Large intestine (tissue), 3 donors: Measurements from ENCODE around the gene LPIN3. TPM values are rescaled to one million over a fixed set of nuclear protein-coding genes. Genes with fewer than 3 reads are reported as not detected.
"Not testable (repeated sequence)": the region's sequence is repeated elsewhere in the genome, so short reads cannot be mapped to it uniquely, and the experiment has no call there.

Experiments
- DNase-seq, 2 donors: peaks; one replicate each; pipeline versions ENCODE4 v3.0.0 to v3.0.0-alpha.2; 2013
- H3K27ac ChIP-seq: one replicate; pipeline ENCODE4 v1.5.1; 2013; ENCODE audit warnings: low read length
- H3K27me3 ChIP-seq: 2 replicates; pipeline ENCODE4 v1.6.1; 2013; ENCODE audit warnings: low read length; ENCODE audit not compliant: control insufficient read depth, insufficient read depth
- H3K36me3 ChIP-seq: 2 replicates; pipeline ENCODE4 v1.6.1; 2013; ENCODE audit warnings: low read length; ENCODE audit not compliant: control insufficient read depth, insufficient read depth
- H3K4me1 ChIP-seq: one replicate; pipeline ENCODE4 v1.6.1; 2013; ENCODE audit warnings: low read length; ENCODE audit not compliant: control insufficient read depth, insufficient read depth
- H3K4me3 ChIP-seq: one replicate; pipeline ENCODE4 v1.5.1; 2013; ENCODE audit warnings: low read length
- H3K9me3 ChIP-seq: one replicate; pipeline ENCODE4 v1.6.1; 2013; ENCODE audit warnings: mild to moderate bottlenecking, low read depth, low read length, moderate library complexity; ENCODE audit not compliant: control insufficient read depth
- WGBS: methylation state at CpG from one replicate; pipeline ENCODE4 v1.1.5; 2013; ENCODE audit warnings: low lambda C conversion rate; ENCODE audit not compliant: insufficient coverage; 5-methylcytosine and 5-hydroxymethylcytosine counted together
- polyA plus RNA-seq: library from polyadenylated mRNA; unstranded; fragments of 120-200 nt; gene quantifications from one replicate; pipeline ENCODE4 v1.2.1, GENCODE V29; 2013

Gene LPIN3
- polyA plus RNA-seq, 1 donor: 54.5 TPM

GRCh38 chr20:41308290-41308711 is 32.3 kb upstream of the LPIN3 start:
- WGBS: no CpG with 5 or more reads among the region's 1 CpG
- H3K9me3 ChIP-seq: no peaks in the 10 kb centered on the region
- H3K27me3 ChIP-seq: no peaks in the 10 kb centered on the region
- peak; percentile 60 to 83 for DNase-seq
- H3K36me3 ChIP-seq: peaks cover 2% of the 10 kb centered on the region
- peak overlapping the region; percentile 66 for H3K27ac ChIP-seq
- peaks cover 12% of the 10 kb centered on the region for H3K4me1 ChIP-seq
- H3K4me3 ChIP-seq: no peak overlapping the region

GRCh38 chr20:41308726-41309413 is 31.8 kb upstream of the LPIN3 start:
- no peaks in the 10 kb centered on the region for H3K27me3 ChIP-seq
- H3K4me1 ChIP-seq: peaks cover 12% of the 10 kb centered on the region
- H3K9me3 ChIP-seq: no peaks in the 10 kb centered on the region
- H3K4me3 ChIP-seq: no peak overlapping the region
- DNase-seq: peak in 1 of 2 donors; percentile 55
- peaks cover 2% of the 10 kb centered on the region for H3K36me3 ChIP-seq
- H3K27ac ChIP-seq: peak overlapping the region; percentile 66
- 29% methylated on average over 2 of the region's 3 CpGs for WGBS

GRCh38 chr20:41309817-41310216 is 30.8 kb upstream of the LPIN3 start:
- Histone ChIP-seq H3K27ac (no peak overlapping the region), H3K27me3 (no peaks in the 10 kb centered on the region), H3K9me3 (no peaks in the 10 kb centered on the region), H3K4me3 (no peak overlapping the region), H3K4me1 (peaks cover 12% of the 10 kb centered on the region), H3K36me3 (peaks cover 2% of the 10 kb centered on the region)
- 78% methylated on average over 1 of the region's 2 CpGs for WGBS
- no peak for DNase-seq

GRCh38 chr20:41312009-41312408 is 28.6 kb upstream of the LPIN3 start:
- H3K27ac ChIP-seq, H3K4me3 ChIP-seq, DNase-seq, H3K27me3 ChIP-seq, H3K36me3 ChIP-seq, H3K9me3 ChIP-seq: not testable (repeated sequence)
- no CpG with 5 or more reads among the region's 6 CpGs for WGBS
- H3K4me1 ChIP-seq: peaks cover 15% of the 10 kb centered on the region

- no peak for DNase-seq
- Histone ChIP-seq H3K9me3 (no peaks in the 10 kb centered on the region), H3K4me3 (no peak overlapping the region), H3K27ac (no peak overlapping the region), H3K27me3 (no peaks in the 10 kb centered on the region), H3K4me1 (peaks cover 15% of the 10 kb centered on the region), H3K36me3 (peaks cover 2% of the 10 kb centered on the region)
- WGBS: 84% methylated on average over 2 of the region's 2 CpGs
Measured at GRCh38 chr20:41314386-41314785, 26.2 kb upstream of the LPIN3 start.

- Histone ChIP-seq H3K4me1 (peaks cover 26% of the 10 kb centered on the region), H3K9me3 (no peaks in the 10 kb centered on the region), H3K36me3 (peaks cover 2% of the 10 kb centered on the region), H3K27ac (no peak overlapping the region), H3K27me3 (no peaks in the 10 kb centered on the region), H3K4me3 (no peak overlapping the region)
- no peak for DNase-seq
- 95% methylated on average over 2 of the region's 6 CpGs for WGBS
Measured at GRCh38 chr20:41316051-41316450, 24.6 kb upstream of the LPIN3 start.

- peaks cover 2% of the 10 kb centered on the region for H3K36me3 ChIP-seq
- peak; percentile 38 to 76 for DNase-seq
- no peaks in the 10 kb centered on the region for H3K27me3 ChIP-seq
- no peaks in the 10 kb centered on the region for H3K9me3 ChIP-seq
- peak overlapping the region; percentile 49 for H3K27ac ChIP-seq
- no CpG with 5 or more reads among the region's 66 CpGs for WGBS
- H3K4me3 ChIP-seq: peak overlapping the region; percentile 67
- H3K4me1 ChIP-seq: peaks cover 27% of the 10 kb centered on the region
Measured at GRCh38 chr20:41316602-41317545, 23.7 kb upstream of the LPIN3 start.

- H3K4me1 ChIP-seq: peaks cover 34% of the 10 kb centered on the region
- no peaks in the 10 kb centered on the region for H3K9me3 ChIP-seq
- H3K36me3 ChIP-seq: peaks cover 2% of the 10 kb centered on the region
- peak; percentile 98 to 99 for DNase-seq
- WGBS: no CpG with 5 or more reads among the region's 64 CpGs
- no peaks in the 10 kb centered on the region for H3K27me3 ChIP-seq
- H3K4me3 ChIP-seq: peak within 1 kb of the TSS; percentile 67
- peak within 1 kb of the TSS; percentile 99 for H3K27ac ChIP-seq
Measured at GRCh38 chr20:41317546-41318270, 22.9 kb upstream of the LPIN3 start, which contains the start of gene ZHX3. Gene ZHX3 (minus strand): TSS chr20:41317731. CDS start chr20:41204916, 112,815 bp downstream.

- no peaks in the 10 kb centered on the region for H3K36me3 ChIP-seq
- no peaks in the 10 kb centered on the region for H3K9me3 ChIP-seq
- 50% methylated on average over 1 of the region's 5 CpGs for WGBS
- peak overlapping the region; percentile 45 for H3K4me3 ChIP-seq
- H3K27me3 ChIP-seq: no peaks in the 10 kb centered on the region
- H3K27ac ChIP-seq: peak overlapping the region; percentile 99
- DNase-seq: peak; percentile 70 to 91
- H3K4me1 ChIP-seq: peaks cover 35% of the 10 kb centered on the region
Measured at GRCh38 chr20:41318271-41318649, 22.4 kb upstream of the LPIN3 start.

GRCh38 chr20:41320441-41320840 is 20.2 kb upstream of the LPIN3 start:
- Histone ChIP-seq H3K9me3 (no peaks in the 10 kb centered on the region), H3K27ac (peak overlapping the region; percentile 83), H3K36me3 (no peaks in the 10 kb centered on the region), H3K4me1 (peaks cover 35% of the 10 kb centered on the region), H3K27me3 (no peaks in the 10 kb centered on the region), H3K4me3 (no peak overlapping the region)
- peak in 1 of 2 donors; percentile 78 for DNase-seq
